ENCODE data around the gene PMPCA. TPM values are rescaled to one million over a fixed set of nuclear protein-coding genes. Genes with fewer than 3 reads are reported as not detected.

The PMPCA gene
- total and polyA plus RNA-seq, 3 donors from 2014 or later: 66.7 to 78.4 (median 69.8) TPM

DNA sequence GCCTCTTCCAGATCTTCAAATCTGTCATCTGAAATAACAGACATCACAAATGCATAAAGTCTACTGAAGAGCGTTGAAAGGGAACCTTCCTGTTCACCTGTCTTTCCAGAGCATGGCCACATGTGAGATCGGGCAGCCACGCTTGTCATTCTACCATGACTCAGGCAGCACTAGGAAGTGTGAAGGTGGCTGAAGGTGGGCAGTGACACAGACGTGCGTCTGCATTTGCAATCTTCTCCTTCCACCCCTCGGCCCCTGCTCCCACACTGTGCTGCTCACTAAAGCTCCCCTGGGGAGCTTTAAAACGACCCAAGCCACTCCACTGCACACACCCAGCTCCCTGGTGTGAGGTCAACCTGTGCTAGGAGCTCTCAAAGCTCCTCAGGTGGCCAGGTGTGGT, 2.5 kb upstream of the PMPCA start:
- H3K4me3 ChIP-seq: no peak overlapping the region
- 91 to 93% methylated on average over 7 of the region's 7 CpGs for WGBS, 2 donors
- TF ChIP-seq POLR2A (IDR thresholded peaks at IDR 0.05): no peak
- TF ChIP-seq, protein P1, sequence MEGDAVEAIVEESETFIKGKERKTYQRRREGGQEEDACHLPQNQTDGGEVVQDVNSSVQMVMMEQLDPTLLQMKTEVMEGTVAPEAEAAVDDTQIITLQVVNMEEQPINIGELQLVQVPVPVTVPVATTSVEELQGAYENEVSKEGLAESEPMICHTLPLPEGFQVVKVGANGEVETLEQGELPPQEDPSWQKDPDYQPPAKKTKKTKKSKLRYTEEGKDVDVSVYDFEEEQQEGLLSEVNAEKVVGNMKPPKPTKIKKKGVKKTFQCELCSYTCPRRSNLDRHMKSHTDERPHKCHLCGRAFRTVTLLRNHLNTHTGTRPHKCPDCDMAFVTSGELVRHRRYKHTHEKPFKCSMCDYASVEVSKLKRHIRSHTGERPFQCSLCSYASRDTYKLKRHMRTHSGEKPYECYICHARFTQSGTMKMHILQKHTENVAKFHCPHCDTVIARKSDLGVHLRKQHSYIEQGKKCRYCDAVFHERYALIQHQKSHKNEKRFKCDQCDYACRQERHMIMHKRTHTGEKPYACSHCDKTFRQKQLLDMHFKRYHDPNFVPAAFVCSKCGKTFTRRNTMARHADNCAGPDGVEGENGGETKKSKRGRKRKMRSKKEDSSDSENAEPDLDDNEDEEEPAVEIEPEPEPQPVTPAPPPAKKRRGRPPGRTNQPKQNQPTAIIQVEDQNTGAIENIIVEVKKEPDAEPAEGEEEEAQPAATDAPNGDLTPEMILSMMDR (IDR thresholded peaks at IDR 0.05): no peak
- no peak overlapping the region for H3K27ac ChIP-seq
- intact Hi-C loops (cut with DNase I; ENCODE audit: low total_unique reads): no loop called here
- peaks cover 15% of the 10 kb centered on the region for H3K4me1 ChIP-seq
- H3K9me3 ChIP-seq: no peaks in the 10 kb centered on the region
- DNase-seq: no peak
- H3K36me3 ChIP-seq (ENCODE audit: low read depth, missing control alignments): no peaks in the 10 kb centered on the region
- H3K27me3 ChIP-seq: no peaks in the 10 kb centered on the region

DNA sequence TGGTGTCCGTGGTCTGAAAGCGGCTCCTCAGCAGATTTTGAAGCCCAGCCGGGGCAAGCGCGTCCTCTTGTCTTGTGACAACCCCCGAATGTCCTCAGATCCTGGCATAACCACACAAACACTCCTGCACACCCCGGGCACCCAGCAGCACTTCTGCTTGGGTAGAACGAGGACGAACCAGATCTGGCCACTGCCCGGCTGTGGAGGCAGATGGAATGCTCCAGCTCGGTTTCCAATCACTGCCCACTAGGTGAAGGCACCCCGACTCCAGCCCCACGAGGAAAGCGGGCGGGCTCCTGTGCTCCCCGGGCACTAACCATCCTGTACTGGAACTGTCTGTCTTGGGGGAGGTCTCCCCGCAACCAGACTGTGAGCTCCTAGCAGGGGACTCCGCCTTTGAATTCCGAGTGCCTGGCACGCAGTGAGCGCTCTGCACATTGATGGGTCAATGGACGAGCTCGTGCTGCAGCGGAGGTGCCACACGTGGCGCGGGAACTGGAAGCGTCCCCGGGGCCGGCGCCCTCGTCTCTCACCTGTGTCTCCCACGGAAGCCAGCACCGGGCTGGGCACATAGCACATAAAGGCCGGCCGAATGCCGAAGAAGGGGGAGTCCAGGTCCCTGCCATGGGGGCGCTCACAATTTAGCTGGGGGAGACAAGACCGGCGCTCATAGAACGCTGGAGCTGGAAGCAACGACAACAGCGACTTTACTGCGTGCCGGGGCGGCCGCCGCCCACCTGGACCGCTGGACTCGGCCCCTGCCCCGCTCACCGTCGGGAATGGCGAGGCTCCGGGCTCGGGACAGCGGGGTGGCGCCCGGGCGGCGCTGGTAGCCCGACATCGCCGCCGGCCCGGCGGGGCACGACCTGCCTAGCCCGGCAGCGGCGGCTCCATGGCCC, 652 bp upstream of the PMPCA start:
- peak; percentile 57 for DNase-seq
- peak overlapping the region; percentile 90 to 99 for H3K4me3 ChIP-seq
- peak overlapping the region; percentile 37 to 85 for H3K27ac ChIP-seq
- intact Hi-C loops (cut with DNase I; ENCODE audit: low total_unique reads): no loop called here
- TF ChIP-seq, protein P1 (IDR thresholded peaks at IDR 0.05): no peak
- no peak for TF ChIP-seq POLR2A (IDR thresholded peaks at IDR 0.05)
- H3K27me3 ChIP-seq: no peaks in the 10 kb centered on the region
- no peaks in the 10 kb centered on the region for H3K9me3 ChIP-seq
- peaks cover 15% of the 10 kb centered on the region for H3K4me1 ChIP-seq
- no peaks in the 10 kb centered on the region for H3K36me3 ChIP-seq (ENCODE audit: low read depth, missing control alignments)
- WGBS, 2 donors: 3 to 6% methylated on average over 16 to 58 of the region's 71 CpGs

DNA sequence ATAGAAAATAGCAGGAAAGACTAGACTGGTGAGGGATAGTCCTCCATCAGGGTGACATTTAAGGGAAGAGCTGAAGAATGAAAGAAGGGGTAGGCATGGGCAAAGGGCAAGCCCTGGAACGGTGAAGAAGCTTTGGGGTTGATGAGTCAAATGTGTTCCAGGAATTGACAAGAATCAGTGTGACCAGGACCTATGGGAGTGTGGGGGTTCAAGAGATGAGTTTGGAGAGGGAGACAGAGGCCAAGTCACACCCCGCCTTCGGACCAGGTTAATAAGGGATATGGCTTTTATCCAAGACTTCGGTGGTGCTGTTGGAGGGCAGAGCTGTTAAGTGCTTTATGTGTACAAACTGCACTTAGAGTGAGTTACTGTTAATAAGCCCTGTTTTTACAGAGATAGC, 920 bp downstream of the PMPCA start:
- H3K9me3 ChIP-seq: no peaks in the 10 kb centered on the region
- DNase-seq: no peak
- no peaks in the 10 kb centered on the region for H3K27me3 ChIP-seq
- peak overlapping the region; percentile 90 to 99 for H3K4me3 ChIP-seq
- peak overlapping the region in 1 of 2 donors; percentile 85 for H3K27ac ChIP-seq
- WGBS, 2 donors: 16 to 35% methylated on average over 4 of the region's 4 CpGs
- TF ChIP-seq, protein P1 (IDR thresholded peaks at IDR 0.05): no peak
- no peak for TF ChIP-seq POLR2A (IDR thresholded peaks at IDR 0.05)
- intact Hi-C loops (cut with DNase I; ENCODE audit: low total_unique reads): no loop called here
- peaks cover 15% of the 10 kb centered on the region for H3K4me1 ChIP-seq
- no peaks in the 10 kb centered on the region for H3K36me3 ChIP-seq (ENCODE audit: low read depth, missing control alignments)

DNA sequence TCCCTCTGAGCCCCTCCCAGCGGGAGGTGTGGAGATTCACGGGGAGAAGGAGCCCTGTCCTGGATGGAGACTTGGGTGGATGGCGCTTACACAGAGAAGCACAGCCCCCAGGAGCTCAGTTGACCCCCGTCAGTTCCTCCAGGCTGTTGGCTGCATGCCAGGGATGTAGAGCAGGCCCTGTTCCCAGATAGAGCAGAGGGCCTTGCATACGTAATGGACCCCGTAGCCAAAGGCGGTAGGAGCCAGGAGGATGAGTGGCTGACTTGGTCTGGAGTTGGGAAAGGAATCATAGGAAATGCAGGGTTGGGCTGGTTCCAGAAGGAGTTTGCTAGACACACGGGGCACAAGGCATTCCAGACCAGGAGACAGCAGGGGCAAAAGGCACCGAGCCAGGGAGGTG, 2.5 kb downstream of the PMPCA start:
- Histone ChIP-seq H3K27me3 (no peaks in the 10 kb centered on the region), H3K4me1 (peaks cover 15% of the 10 kb centered on the region), H3K36me3 (ENCODE audit: low read depth, missing control alignments) (no peaks in the 10 kb centered on the region), H3K4me3 (no peak overlapping the region), H3K27ac (no peak overlapping the region), H3K9me3 (no peaks in the 10 kb centered on the region)
- intact Hi-C loops (cut with DNase I; ENCODE audit: low total_unique reads): no loop called here
- no peak for DNase-seq
- WGBS, 2 donors: 59 to 68% methylated on average over 7 to 9 of the region's 9 CpGs
- TF ChIP-seq POLR2A (IDR thresholded peaks at IDR 0.05): no peak
- TF ChIP-seq, protein P1 (IDR thresholded peaks at IDR 0.05): no peak

Measured in testis (tissue), 3 donors.